DMS53 treated with DMSO at 0.1 percent for 48 hours (cell line): ENCODE results near the gene PRSS16.
"Not testable (repeated sequence)": the region's sequence is repeated elsewhere in the genome, so short reads cannot be mapped to it uniquely, and the experiment has no call there.

Source experiments
- DNase-seq: peaks from one replicate; lab custom pipeline; 2025; ENCODE audit not compliant: unreplicated experiment; lab: John Stamatoyannopoulos, UW

Gene PRSS16

GRCh38 chr6:27242589-27243265, 4.8 kb upstream of the PRSS16 start:
- DNase-seq = no peak

GRCh38 chr6:27248783-27249182, 1.3 kb downstream of the PRSS16 start:
- DNase-seq = no peak

- no peak for DNase-seq
Observed at GRCh38 chr6:27250277-27251111, 3.0 kb downstream of the PRSS16 start.

DNA sequence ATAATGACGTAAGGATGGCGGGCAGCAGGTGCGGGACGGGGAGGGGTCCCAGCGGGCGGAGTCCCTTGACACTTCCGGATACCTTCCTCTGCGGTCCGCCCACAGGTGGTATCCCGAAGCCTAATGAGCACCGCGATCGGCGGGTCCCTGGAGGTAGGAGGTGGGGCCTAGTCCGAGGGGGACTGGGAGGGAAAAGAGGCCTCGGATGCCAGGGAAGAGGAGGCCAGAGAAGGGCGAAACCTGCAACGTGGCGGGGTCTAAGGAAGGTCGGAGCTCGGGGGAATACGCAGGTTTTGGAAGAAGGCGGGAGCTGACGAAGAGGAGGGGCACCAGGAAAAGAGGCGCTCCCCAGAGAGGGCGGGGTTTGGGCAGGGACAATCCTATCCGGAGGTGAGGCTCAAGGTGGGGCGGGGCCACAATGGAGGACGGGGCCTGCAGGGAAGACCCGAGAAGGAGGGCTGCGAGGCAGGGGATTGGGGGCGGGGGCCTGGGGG, 3.7 kb downstream of the PRSS16 start:
- DNase-seq = no peak

DNA sequence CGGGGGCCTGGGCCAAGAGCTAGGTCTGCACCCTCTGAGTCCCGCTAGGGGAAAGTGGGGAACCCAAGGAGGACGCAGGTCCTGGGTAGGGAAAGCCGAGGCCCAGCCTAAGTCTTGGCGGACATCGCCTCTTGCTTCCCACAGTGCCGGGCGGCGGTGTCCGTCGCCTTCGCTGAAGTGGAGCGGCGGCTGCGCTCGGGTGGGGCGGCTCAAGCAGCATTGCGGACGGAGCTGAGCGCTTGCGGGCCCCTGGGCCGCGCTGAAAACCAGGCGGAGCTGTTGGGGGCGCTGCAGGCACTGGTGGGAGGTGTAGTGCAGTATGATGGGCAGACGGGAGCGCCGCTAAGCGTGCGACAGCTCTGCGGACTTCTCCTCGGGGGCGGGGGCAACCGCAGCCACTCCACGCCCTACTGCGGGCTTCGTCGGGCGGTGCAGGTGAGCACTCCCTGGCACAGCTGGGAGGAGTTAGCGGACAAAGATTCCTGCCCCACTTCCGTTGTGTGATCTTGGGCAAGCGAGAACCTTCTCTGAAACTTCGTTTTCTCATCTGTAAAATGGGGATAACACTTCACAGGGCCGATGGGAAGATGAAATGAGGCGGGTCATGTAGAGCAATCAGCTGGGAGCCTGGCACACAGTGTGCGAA, 4.2 kb downstream of the PRSS16 start:
- no peak for DNase-seq

DNA sequence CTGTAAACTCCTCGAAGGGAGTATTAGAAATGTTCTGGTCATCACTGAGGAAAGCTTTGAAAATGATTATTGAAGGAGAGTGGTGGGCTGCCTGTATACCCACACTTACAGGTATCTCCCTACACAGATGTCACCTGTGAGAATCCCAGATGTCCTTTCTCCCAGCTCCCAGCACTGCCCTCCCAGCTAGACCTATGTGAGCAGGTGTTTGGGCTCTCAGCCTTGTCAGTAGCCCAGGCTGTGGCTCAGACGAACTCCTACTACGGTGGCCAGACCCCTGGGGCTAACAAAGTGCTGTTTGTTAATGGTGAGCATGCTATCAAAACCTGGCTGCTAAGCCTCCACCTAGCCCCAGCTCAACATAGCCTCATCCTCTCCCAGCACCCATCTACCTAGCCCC, 7.1 kb downstream of the PRSS16 start:
- DNase-seq = no peak

GRCh38 chr6:27255866-27256265, 8.4 kb downstream of the PRSS16 start:
- DNase-seq = no peak

DNA sequence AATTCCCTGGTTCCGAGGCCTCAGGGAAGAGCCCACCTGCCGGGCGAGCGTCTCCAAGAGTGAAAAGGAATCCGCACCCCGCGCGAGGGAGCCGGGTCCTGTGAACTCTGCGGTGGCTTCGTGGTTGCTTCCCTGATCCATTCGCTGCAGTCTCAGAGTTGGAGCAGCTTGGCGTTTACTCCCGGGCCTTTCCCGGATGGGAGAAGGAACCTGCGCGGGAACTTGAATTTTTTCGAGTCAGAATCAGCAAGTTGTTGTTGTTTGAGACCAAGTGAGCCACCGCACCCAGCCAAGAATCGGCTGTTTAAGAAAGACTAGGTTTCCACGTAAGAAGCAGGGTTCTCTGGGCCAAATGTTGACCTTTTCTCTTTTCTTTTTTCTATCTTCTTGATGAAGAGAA, 12.9 kb downstream of the PRSS16 start:
- no peak for DNase-seq

DNA sequence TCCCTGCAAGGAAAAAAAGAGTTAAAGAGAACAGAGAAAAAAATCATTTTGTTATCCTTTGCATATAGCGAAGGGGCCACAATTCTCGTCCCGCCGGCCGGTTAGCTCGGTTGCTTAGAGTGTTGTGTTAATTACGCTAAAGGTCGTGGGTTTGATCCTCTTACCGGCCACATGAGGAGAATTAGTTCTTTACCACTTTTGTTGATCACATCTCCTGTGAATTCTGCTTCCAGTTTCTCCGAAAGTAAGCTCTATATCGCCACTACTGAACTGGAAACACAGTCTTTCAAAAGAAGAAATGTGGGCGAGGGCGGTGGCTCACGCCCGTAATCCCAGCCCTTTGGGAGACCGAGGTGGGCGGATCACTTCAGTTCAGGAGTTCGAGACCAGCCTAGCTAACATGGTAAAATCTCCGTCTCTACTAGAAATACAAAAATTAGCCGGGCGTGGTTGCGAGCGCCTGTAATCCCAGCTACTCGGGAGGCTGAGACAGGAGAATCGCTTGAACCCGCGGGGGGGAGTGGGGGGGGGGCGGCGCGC, 13.4 kb downstream of the PRSS16 start:
- DNase-seq = no peak

DNA sequence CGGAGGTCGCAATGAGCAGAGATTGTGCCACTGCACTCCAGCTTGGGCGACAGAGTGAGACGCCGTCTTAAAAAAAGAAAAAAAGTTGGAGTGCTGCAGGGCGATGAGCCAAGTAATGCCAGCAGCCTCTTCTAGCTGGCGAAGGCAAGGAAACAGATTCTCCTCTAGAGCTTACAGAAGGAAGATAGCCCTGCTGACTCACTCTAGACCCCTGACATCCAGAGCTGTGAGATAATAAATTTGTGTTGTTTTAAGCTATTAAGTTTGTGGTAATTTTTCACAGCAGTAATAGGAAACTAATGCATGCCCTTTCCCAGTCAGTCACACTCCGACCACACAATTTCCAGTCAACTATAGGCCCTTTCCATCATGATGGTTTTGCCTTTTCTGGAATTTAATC, 16.4 kb downstream of the PRSS16 start:
- no peak for DNase-seq

DNA sequence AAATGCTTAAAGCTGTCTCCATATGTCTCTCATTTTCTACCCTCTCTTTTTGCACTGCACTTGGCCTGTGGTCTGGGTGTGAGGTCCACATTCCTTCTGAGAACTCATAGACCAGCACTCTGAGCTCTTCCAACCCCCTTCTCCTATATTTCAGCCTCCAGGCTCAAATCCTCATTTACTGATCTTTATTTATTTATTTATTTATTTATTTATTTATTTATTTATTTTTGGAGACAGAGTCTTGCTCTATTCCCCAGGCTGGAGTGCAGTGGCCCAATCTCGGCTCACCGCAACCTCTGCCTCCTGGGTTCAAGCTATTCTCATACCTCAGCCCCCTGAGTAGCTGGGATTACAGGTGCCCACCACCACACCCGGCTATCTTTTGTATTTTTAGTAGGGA, 19.5 kb downstream of the PRSS16 start:
- not testable (repeated sequence) for DNase-seq

- no peak for DNase-seq
Observed at GRCh38 chr6:27267857-27268434, 20.4 kb downstream of the PRSS16 start.

- DNase-seq = no peak
Observed at GRCh38 chr6:27268803-27269202, 21.3 kb downstream of the PRSS16 start.

DNA sequence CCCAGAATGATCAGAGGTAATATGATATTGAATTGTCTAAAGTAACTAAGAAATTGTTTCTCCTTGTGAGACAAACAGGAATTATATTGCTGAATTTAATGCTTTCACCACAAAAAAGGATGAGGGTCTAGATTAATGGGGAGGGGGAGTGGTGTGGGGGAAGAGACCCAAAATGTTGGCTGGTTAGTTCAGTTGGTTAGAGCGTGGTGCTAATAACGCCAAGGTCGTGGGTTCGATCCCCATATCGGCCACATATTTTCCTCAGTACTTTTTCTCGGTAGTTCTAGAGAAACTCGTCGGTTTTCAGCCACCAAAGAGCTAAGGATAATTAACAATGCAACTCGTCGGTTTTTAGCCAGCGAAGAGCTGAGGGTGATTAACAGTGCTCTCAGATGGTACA, 26.3 kb downstream of the PRSS16 start:
- DNase-seq = no peak

- no peak for DNase-seq
Observed at GRCh38 chr6:27275025-27275956, 27.8 kb downstream of the PRSS16 start.

DNA sequence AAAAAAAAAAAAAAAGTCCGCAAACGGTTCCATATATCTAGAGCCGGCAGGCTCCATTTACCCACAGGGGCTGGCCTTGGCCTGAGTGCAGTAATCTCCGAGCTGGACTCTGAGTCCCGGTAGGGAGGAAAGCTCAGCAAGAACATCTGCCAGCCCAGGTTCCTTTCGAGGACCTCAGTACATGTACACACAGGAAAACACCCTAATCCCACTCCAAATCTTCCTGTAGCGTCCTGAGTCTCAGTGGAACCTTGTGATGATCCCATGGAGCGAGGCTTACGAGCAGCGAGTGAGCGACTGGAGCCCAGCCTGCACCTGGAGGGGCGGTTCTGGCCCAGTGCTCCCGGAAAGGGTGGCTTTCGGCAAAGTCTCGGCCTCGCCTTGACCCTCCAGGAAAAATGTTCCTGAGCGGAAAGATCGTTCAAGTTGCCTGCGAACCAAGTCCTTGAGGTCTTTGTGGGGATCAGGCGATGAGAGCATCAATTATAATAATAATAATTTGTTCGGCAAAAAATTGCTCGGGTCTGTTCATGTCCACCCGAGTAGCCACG, 32.1 kb downstream of the PRSS16 start:
- no peak for DNase-seq

DNA sequence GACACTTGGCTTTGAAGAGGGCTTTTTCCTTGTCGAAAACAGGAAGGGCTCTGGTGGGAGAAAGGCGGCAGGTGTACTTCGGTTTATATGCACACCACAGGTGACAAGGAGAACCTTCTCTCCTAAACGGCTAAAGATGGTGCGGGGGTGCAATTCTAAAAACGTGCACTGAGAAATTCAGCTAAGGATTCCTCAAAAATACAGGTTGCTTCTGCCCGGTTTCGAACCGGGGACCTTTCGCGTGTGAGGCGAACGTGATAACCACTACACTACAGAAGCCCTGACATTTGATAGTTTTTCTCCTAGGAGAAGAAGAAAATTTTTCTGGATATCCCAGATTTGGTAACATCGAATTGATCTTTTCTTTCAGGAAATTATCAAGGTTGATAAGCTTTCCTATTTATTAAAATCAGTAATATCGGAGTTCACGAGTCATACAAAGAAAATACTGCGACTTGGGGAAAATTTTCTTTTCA, 32.6 kb downstream of the PRSS16 start:
- no peak for DNase-seq

GRCh38 chr6:27280540-27281000, 33.1 kb downstream of the PRSS16 start:
- DNase-seq = no peak

- DNase-seq = no peak
Observed at GRCh38 chr6:27281105-27281539, 33.6 kb downstream of the PRSS16 start.

GRCh38 chr6:27281569-27281968, 34.1 kb downstream of the PRSS16 start:
- no peak for DNase-seq
